ENCODE measurements around the gene FBXW8. TPM values are rescaled to one million over a fixed set of nuclear protein-coding genes. Genes with fewer than 3 reads are reported as not detected.

Gene FBXW8
- total RNA-seq, 1 experiment from 2014 or later = 15.3 TPM

DNA sequence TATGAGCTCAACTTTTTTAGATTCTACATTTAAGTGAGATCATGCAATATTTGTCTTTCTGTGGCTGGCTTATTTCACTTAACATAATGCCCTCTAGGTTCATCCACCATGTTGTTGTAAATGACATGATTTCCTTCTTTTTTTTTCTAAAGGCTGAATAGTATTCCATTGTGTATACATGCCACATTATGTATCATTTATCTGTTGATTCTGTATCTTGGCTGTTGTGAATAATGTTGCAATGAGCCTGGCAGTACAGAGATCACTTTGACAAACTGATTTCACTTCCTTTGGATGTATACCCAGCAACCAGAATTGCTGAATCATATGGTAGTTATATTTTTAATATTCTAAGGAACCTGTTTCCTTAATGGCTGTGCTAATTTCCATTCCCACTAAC is 19.1 kb downstream of the FBXW8 start:
- Mint-ChIP-seq H3K27ac (no peak overlapping the region), H3K4me3 (no peak overlapping the region), H3K9me3 (no peaks in the 10 kb centered on the region), H3K27me3 (ENCODE audit: low read depth) (no peaks in the 10 kb centered on the region), H3K36me3 (ENCODE audit: insufficient read depth in 1 of 3, low read depth in 3 of 3) (peaks cover 6 to 26% (median 24%) of the 10 kb centered on the region in 3 experiments; a peak in 6 of 7 replicates), H3K4me1 (peaks cover 4 to 6% of the 10 kb centered on the region in 2 experiments)
- no peaks in the 10 kb centered on the region for H3K79me2 ChIP-seq (ENCODE audit: insufficient read depth, low read length)
- no peaks in the 10 kb centered on the region for H3K23me2 ChIP-seq (ENCODE audit: insufficient read length, low read depth, low read length, poor library complexity, severe bottlenecking)
- H3K14ac ChIP-seq (ENCODE audit: insufficient read depth, low read length) = no peak overlapping the region
- no peaks in the 10 kb centered on the region for H4K20me1 ChIP-seq (ENCODE audit: control insufficient read depth, insufficient read depth, insufficient read length)
- H3K4me2 ChIP-seq (ENCODE audit: insufficient read depth, insufficient read length, low read length) = no peak overlapping the region
- no peak overlapping the region for H2AFZ ChIP-seq (ENCODE audit: low read length)
- H4K91ac ChIP-seq (ENCODE audit: insufficient read length, low read depth, low read length) = no peak overlapping the region
- DNase-seq = no peak
- H3K9ac ChIP-seq (ENCODE audit: extremely low read depth, insufficient read length, low read length) = no peak overlapping the region
- no peak overlapping the region for H3K23ac ChIP-seq (ENCODE audit: insufficient read length, low read depth, low read length)
- H2BK20ac ChIP-seq (ENCODE audit: low read depth, low read length, poor library complexity, severe bottlenecking) = no peak overlapping the region
- no peak overlapping the region for H2BK12ac ChIP-seq (ENCODE audit: insufficient read length, low read depth, low read length)
- H3K9me3 ChIP-seq (ENCODE audit: control insufficient read depth, low read depth, low read length) = no peaks in the 10 kb centered on the region
- no peak overlapping the region for H2AK5ac ChIP-seq (ENCODE audit: insufficient read length, low read length)
- no peaks in the 10 kb centered on the region for H3K4me1 ChIP-seq (ENCODE audit: insufficient read depth, low read length)
- no peak overlapping the region for H3T11ph ChIP-seq (ENCODE audit: low read length)
- H3K79me1 ChIP-seq (ENCODE audit: insufficient read depth, low read depth, low read length, poor library complexity, severe bottlenecking) = peaks cover 5% of the 10 kb centered on the region
- no peak overlapping the region for H2BK120ac ChIP-seq (ENCODE audit: low read depth, low read length, poor library complexity, severe bottlenecking)
- no peak overlapping the region for H2BK15ac ChIP-seq (ENCODE audit: low read depth, low read length)
- no peak overlapping the region for H3K4ac ChIP-seq (ENCODE audit: low read depth, low read length)
- no peak overlapping the region for H2BK5ac ChIP-seq (ENCODE audit: insufficient read length, low read length)
- H3K18ac ChIP-seq (ENCODE audit: insufficient read length, low read depth, low read length) = no peak overlapping the region
- H4K5ac ChIP-seq (ENCODE audit: insufficient read length, low read depth, low read length) = no peak overlapping the region
- H4K8ac ChIP-seq (replicated peaks; ENCODE audit: insufficient read length, low read depth, low read length) = no peak overlapping the region
- TF ChIP-seq, protein P1, sequence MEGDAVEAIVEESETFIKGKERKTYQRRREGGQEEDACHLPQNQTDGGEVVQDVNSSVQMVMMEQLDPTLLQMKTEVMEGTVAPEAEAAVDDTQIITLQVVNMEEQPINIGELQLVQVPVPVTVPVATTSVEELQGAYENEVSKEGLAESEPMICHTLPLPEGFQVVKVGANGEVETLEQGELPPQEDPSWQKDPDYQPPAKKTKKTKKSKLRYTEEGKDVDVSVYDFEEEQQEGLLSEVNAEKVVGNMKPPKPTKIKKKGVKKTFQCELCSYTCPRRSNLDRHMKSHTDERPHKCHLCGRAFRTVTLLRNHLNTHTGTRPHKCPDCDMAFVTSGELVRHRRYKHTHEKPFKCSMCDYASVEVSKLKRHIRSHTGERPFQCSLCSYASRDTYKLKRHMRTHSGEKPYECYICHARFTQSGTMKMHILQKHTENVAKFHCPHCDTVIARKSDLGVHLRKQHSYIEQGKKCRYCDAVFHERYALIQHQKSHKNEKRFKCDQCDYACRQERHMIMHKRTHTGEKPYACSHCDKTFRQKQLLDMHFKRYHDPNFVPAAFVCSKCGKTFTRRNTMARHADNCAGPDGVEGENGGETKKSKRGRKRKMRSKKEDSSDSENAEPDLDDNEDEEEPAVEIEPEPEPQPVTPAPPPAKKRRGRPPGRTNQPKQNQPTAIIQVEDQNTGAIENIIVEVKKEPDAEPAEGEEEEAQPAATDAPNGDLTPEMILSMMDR (conservative IDR thresholded peaks at IDR 0.05) = no peak
- no peak overlapping the region for H3K56ac ChIP-seq (ENCODE audit: insufficient read length, low read depth, low read length)
- H3K27me3 ChIP-seq (ENCODE audit: insufficient read depth, low read length) = no peaks in the 10 kb centered on the region
- no peak overlapping the region for H3K27ac ChIP-seq (ENCODE audit: insufficient read length, low read depth, low read length)
